HUES6 (cell line): ENCODE results near the gene NEK10.
"Not testable (repeated sequence)": the region's sequence is repeated elsewhere in the genome, so short reads cannot be mapped to it uniquely, and the experiment has no call there.

Source experiments
- H3K27ac ChIP-seq: 2 replicates; pipeline ENCODE4 v1.7.0; 2013; ENCODE audit warnings: low read depth, mild to moderate bottlenecking, low read length, inconsistent platforms
- H3K27me3 ChIP-seq: 2 replicates; pipeline ENCODE4 v1.6.1; 2013; ENCODE audit warnings: low read length; ENCODE audit not compliant: control insufficient read depth, insufficient read depth
- H3K36me3 ChIP-seq: 2 replicates; pipeline ENCODE4 v1.6.1; 2013; ENCODE audit warnings: low read length; ENCODE audit not compliant: control insufficient read depth, insufficient read depth
- H3K4me1 ChIP-seq: 2 replicates; pipeline ENCODE4 v1.6.1; 2013; ENCODE audit warnings: low read length; ENCODE audit not compliant: control insufficient read depth, insufficient read depth
- H3K4me3 ChIP-seq: 2 replicates; pipeline ENCODE4 v1.5.1; 2013; ENCODE audit warnings: low read depth, low read length
- H3K9ac ChIP-seq: one replicate; pipeline ENCODE4 v1.6.1; 2013; ENCODE audit warnings: mild to moderate bottlenecking, low read length
- H3K9me3 ChIP-seq: 2 replicates; pipeline ENCODE4 v1.6.1; 2013; ENCODE audit warnings: low read depth, low read length; ENCODE audit not compliant: control insufficient read depth, insufficient read depth

The NEK10 gene

DNA sequence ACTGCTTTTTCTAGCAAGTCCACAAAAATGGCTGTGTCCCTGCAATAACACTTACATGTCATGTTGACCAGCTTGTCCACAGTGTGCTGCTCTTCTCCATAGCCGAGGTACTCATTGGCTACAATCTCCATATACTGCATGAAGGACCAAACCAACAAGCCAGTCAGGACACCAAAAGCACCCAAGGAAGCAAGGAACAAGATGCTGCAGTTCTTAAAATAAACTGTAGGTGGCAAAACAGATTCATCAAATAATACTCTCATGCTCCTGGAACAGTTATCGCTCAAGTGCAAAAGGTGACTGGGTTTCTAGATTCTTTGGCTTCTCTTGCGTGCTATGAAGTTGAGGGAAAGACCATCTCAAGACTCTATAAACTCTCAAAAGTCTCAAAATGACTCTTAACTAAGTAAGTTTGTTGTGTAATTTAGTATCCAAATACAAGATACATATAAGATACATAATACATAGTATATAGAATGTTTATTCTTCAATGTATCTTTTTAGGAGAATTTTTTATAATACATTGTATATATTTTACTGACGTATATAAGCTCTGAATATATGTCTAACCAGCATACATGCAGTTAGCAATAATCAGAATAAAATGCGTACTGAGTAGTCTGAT is 57.0 kb downstream of the NEK10 start:
- Histone ChIP-seq H3K4me1 (peaks cover 9% of the 10 kb centered on the region; the same call in 1 of the 2 replicates), H3K27ac (no peak overlapping the region), H3K9me3 (peaks cover 7% of the 10 kb centered on the region; the same call in 1 of the 2 replicates)

DNA sequence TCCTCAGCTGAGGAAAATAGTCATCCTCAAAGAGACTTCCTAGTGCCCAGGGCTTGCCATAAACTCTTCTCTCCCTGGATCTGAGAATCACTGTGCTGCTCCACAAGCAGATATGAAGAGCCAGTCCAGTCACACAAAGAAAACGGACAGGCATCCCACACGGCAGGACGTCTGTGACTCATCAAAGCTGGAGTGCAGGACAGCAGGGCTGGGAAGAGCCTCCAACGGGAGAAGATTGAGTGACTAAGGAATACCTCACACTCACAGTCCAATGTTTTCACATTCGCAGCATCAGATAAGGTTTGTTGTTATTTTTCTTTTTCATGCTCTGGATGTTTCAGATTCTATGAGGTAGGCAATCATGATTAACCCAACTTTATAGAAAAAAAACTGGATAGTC is 57.8 kb downstream of the NEK10 start:
- peaks cover 9% of the 10 kb centered on the region; the same call in 1 of the 2 replicates for H3K4me1 ChIP-seq
- H3K36me3 ChIP-seq = no peaks in the 10 kb centered on the region
- H3K27ac ChIP-seq = no peak overlapping the region
- no peak overlapping the region for H3K4me3 ChIP-seq
- H3K27me3 ChIP-seq = no peaks in the 10 kb centered on the region
- peaks cover 7% of the 10 kb centered on the region; the same call in 1 of the 2 replicates for H3K9me3 ChIP-seq
- no peak overlapping the region for H3K9ac ChIP-seq

More for the DNA sequence above, 57.0 kb downstream of the NEK10 start:
- H3K9ac ChIP-seq = no peak overlapping the region
- H3K36me3 ChIP-seq = no peaks in the 10 kb centered on the region
- H3K27me3 ChIP-seq = no peaks in the 10 kb centered on the region
- no peak overlapping the region for H3K4me3 ChIP-seq

DNA sequence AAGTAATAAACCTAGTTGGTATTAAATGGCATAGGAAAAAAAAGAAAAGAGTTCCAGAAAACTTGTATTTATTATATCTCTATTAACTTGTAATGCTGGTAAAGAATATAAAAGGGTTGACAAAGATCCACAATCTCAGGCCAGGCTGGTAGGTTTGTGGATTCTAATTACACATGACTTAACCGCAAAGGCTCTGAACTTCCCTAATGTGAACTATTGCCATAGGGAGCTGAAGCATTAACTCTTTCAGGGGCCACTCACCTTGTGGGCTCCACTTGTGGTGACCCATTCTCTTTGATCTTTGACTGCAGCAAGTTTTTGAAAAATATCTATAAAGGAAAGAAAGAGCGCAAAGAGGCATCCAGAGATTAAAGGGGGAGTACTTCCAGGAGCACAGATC is 58.5 kb downstream of the NEK10 start:
- no peak overlapping the region for H3K27ac ChIP-seq
- H3K9ac ChIP-seq = no peak overlapping the region
- peaks cover 9% of the 10 kb centered on the region; the same call in 1 of the 2 replicates for H3K4me1 ChIP-seq
- no peaks in the 10 kb centered on the region for H3K36me3 ChIP-seq
- no peak overlapping the region for H3K4me3 ChIP-seq
- no peaks in the 10 kb centered on the region for H3K27me3 ChIP-seq
- H3K9me3 ChIP-seq = peaks cover 7% of the 10 kb centered on the region; the same call in 1 of the 2 replicates

DNA sequence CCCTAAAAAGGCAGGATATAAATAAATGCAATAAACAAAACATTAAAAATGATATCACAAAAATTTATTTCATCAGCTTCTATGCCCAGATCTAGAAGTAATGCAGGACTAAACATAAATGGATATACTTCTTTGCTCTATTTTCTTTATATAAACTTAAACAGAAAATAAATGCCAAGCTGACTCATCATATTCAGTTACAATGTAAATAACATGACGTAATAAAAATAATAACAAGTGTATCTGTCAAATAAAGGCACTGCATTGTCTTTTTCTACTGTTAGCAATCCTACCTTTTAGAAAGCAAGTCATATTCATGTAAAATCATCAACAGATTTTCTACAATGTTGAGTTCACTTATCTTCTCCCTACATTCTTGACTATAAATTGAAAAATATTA is 61.6 kb downstream of the NEK10 start:
- Histone ChIP-seq H3K4me1 (peaks cover 9% of the 10 kb centered on the region; the same call in 1 of the 2 replicates), H3K27ac (no peak overlapping the region), H3K4me3 (no peak overlapping the region), H3K27me3 (no peaks in the 10 kb centered on the region), H3K9me3 (peaks cover 7% of the 10 kb centered on the region; the same call in 1 of the 2 replicates), H3K36me3 (no peaks in the 10 kb centered on the region), H3K9ac (no peak overlapping the region)

DNA sequence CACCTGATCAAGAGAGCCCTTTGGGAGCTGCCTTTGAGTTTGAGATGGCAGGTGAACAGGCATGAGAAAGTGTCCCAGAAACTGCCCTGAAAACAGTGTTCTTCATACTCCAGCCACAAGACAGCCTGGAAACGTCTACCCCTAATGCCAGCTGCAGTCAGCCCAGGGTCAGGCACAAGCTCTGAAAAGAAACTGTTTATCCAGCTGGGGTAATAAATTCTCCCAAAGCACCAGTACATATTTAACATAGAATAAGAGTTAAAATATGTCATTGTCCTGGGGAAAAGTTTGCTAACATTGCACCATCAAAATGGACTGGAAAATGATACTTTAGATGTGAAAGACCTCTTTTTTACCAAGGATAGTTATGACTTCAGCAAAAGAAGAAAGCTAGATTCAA is 66.3 kb downstream of the NEK10 start:
- no peak overlapping the region for H3K27ac ChIP-seq
- H3K9me3 ChIP-seq = peaks cover 34% of the 10 kb centered on the region
- H3K4me1 ChIP-seq = no peaks in the 10 kb centered on the region
- no peak overlapping the region for H3K9ac ChIP-seq
- H3K27me3 ChIP-seq = no peaks in the 10 kb centered on the region
- no peak overlapping the region for H3K4me3 ChIP-seq
- no peaks in the 10 kb centered on the region for H3K36me3 ChIP-seq

DNA sequence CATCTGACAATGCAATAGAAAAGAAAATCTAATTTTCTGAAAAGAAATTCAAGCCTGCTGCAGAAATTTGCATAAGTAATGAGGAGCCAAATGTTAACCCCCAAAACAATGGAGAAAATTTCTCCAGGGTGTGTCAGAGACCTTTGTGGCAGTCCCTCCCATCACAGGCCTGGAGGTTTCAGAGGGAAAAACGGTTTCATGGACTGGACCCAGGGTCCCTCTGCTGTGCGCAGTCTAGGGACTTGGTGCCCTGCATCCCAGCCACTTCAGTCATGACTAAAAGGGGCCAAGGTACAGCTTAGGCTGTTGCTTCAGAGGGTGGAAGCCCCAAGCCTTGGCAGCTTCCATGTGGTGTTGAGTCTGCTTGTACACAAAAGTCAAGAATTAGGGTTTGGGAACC is 70.2 kb downstream of the NEK10 start:
- not testable (repeated sequence) for H3K9ac ChIP-seq, H3K27ac ChIP-seq, H3K27me3 ChIP-seq, H3K36me3 ChIP-seq, H3K4me3 ChIP-seq, H3K4me1 ChIP-seq
- H3K9me3 ChIP-seq = peaks cover 34% of the 10 kb centered on the region

DNA sequence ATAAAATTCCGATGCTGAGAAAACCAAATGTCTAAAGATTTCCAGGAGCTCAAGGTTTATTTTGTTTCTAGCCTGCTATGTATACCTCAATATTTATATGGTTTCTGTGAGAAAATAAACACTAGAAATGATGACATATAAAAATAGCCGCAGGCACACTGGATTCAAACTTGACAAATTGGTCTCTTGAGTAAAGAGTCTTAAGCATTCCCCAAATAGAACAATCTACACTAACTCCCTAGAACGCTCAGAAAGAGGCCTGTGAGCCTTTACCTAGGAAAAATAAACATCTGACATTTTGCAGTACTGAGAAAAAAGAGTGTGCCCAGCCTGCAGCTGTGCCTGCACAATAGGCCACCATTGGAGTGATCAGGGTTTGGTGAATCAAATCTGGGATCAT is 75.2 kb downstream of the NEK10 start:
- Histone ChIP-seq H3K27ac (no peak overlapping the region), H3K36me3 (no peaks in the 10 kb centered on the region), H3K4me1 (no peaks in the 10 kb centered on the region), H3K4me3 (no peak overlapping the region), H3K9me3 (peaks cover 7% of the 10 kb centered on the region), H3K9ac (no peak overlapping the region), H3K27me3 (no peaks in the 10 kb centered on the region)

DNA sequence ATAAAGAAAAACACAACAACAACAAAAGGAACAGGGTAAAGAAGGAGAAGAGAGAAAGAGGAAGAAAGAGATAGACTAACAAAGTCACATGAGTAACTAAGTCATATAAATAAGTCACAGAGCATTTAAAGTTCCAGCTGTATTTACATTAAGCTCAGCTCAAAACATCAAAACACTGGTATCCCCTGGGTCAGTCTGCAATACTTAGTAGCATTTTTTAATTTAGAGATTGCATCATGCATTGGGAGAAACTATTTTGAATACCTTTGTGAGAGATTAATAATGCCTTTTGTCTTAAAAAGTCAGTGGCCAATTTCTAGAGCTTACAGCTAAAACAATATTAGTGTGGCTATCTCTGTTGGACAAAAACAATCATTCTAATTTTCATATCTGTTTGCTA is 78.4 kb downstream of the NEK10 start:
- H3K27me3 ChIP-seq = no peaks in the 10 kb centered on the region
- no peaks in the 10 kb centered on the region for H3K36me3 ChIP-seq
- H3K4me3 ChIP-seq = no peak overlapping the region
- no peak overlapping the region for H3K27ac ChIP-seq
- H3K9ac ChIP-seq = no peak overlapping the region
- no peaks in the 10 kb centered on the region for H3K4me1 ChIP-seq
- H3K9me3 ChIP-seq = no peaks in the 10 kb centered on the region

DNA sequence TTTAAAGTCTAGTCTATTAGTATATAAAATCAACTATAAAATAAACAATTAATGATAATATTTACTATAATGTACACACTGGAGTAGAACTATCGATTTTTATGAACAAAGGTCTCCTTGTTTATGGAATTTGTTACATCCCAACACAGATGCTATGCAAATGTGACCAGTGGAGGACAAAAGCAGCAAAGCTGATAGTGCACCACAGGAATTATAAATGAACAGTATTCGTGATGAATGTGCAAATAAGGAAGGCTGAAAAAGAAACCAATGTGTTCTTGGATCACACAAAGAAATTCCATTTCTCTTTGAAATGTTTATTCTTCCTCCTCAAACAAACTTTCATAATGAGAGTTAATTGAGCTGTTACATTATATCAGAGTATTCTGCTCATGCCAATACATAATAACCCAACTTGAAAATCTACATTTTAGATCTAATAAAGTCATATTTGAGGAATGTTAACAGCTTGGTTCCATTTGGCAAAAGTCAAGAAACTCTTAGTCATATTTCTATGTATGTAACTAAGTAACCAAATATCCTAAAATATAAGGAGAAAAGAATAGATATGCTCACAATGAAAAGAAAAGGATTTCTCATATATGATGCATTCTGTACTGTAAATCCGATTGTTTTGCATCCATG is 79.3 kb downstream of the NEK10 start:
- no peak overlapping the region for H3K27ac ChIP-seq
- no peaks in the 10 kb centered on the region for H3K9me3 ChIP-seq
- H3K36me3 ChIP-seq = no peaks in the 10 kb centered on the region
- H3K4me3 ChIP-seq = no peak overlapping the region
- no peaks in the 10 kb centered on the region for H3K27me3 ChIP-seq
- no peak overlapping the region for H3K9ac ChIP-seq
- no peaks in the 10 kb centered on the region for H3K4me1 ChIP-seq

DNA sequence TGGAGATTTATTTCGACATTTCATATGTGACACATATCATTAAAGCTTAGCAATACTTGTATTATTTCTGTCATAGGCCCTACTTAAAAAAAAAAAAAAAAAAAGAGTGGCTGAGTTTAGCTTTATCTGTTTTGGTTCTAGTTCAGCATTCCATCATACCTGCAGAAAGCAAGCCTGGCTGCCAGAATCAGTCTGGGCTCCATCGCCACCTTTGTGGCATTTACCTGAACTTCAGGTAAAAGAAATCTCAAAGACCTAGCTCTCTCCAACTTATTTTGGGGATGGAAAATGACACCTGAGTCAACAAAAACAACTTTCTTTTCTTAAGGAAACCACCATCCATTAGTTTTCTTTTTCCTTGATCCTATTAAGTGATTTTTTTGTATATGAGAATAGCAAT is 82.1 kb downstream of the NEK10 start:
- Histone ChIP-seq H3K9ac (no peak overlapping the region), H3K4me3 (no peak overlapping the region), H3K27me3 (no peaks in the 10 kb centered on the region), H3K36me3 (no peaks in the 10 kb centered on the region), H3K27ac (no peak overlapping the region), H3K4me1 (no peaks in the 10 kb centered on the region), H3K9me3 (no peaks in the 10 kb centered on the region)

DNA sequence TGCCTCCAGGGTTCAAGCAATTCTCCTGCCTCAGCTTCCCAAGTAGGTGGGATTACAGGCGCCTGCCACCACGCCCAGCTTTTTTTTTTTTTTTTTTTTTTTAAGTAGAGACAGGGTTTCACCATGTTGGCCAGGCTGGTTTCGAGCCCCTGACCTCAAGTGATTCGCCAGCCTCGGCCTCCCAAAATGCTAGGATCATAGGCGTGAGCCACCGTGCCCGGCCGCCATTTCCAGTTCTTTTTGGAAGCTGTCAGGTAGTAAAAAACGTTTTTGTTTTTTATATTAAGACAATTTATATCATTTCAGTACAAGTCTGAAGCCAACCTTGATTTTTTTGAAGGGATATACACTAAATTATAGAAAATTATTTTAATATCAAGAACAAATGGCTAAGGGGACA is 82.7 kb downstream of the NEK10 start:
- not testable (repeated sequence) for H3K4me3 ChIP-seq, H3K36me3 ChIP-seq, H3K4me1 ChIP-seq, H3K27ac ChIP-seq, H3K9ac ChIP-seq, H3K27me3 ChIP-seq, H3K9me3 ChIP-seq
